Neural cell (in vitro differentiated cells): ENCODE data around the gene SLC16A10.

Source experiments
- CTCF ChIP-seq: fragments of 450-650 bp; IDR thresholded peaks from 2 replicates; pipeline ENCODE4 v1.5.1; 2014; ENCODE audit warnings: antibody characterized with exemption, mild to moderate bottlenecking, moderate library complexity; ENCODE audit not compliant: poor library complexity, severe bottlenecking
- EP300 ChIP-seq: fragments of 450-650 bp; conservative IDR thresholded peaks from 2 replicates; pipeline ENCODE4 v1.6.1; 2014; ENCODE audit warnings: antibody characterized with exemption, mild to moderate bottlenecking, moderate library complexity; ENCODE audit not compliant: poor library complexity, severe bottlenecking
- EZH2 ChIP-seq: fragments of 200-600, 300-800 bp; shearing (Covaris generic), sonication (generic); IDR thresholded peaks from 2 replicates; pipeline ENCODE4 v1.6.1; 2014; ENCODE audit warnings: antibody characterized with exemption, low read length, borderline replicate concordance, mild to moderate bottlenecking; ENCODE audit not compliant: insufficient read depth, poor library complexity, severe bottlenecking
- MXI1 ChIP-seq: fragments of 450-650 bp; conservative IDR thresholded peaks from 2 replicates; pipeline ENCODE4 v1.6.1; 2014; ENCODE audit warnings: antibody characterized with exemption, mild to moderate bottlenecking; ENCODE audit not compliant: poor library complexity, severe bottlenecking
- RAD21 ChIP-seq: fragments of 450-650 bp; conservative IDR thresholded peaks from 2 replicates; pipeline ENCODE4 v1.6.1; 2014; ENCODE audit warnings: antibody characterized with exemption, mild to moderate bottlenecking, moderate library complexity
- TAF1 ChIP-seq: IDR thresholded peaks from 2 replicates; pipeline ENCODE4 v1.6.1; 2012; ENCODE audit warnings: low read depth

GRCh38 chr6:111185954-111186353, 98.7 kb downstream of the SLC16A10 start:
- no peak for TF ChIP-seq CTCF
- no peak for TF ChIP-seq EZH2
- no peak for TF ChIP-seq RAD21
- no peak for TF ChIP-seq EP300
- TF ChIP-seq TAF1, result no peak
- TF ChIP-seq MXI1, result no peak
